ENCODE data around the gene GRAP2. TPM values are rescaled to one million over a fixed set of nuclear protein-coding genes. Genes with fewer than 3 reads are reported as not detected.

The GRAP2 gene
- total RNA-seq, 1 experiment from 2014 or later: 0.54 TPM

- Histone ChIP-seq H3K4me1 (ENCODE audit: control insufficient read depth, insufficient read depth, low read length) (no peaks in the 10 kb centered on the region), H3K27ac (ENCODE audit: low read length) (no peak overlapping the region), H3K4me3 (ENCODE audit: low read depth in 2 of 2, low read length in 2 of 2) (no peak overlapping the region), H3K27me3 (ENCODE audit: control insufficient read depth, insufficient read depth, low read length) (no peaks in the 10 kb centered on the region), H3K36me3 (ENCODE audit: control insufficient read depth, insufficient read depth, low read length) (no peaks in the 10 kb centered on the region), H3K9me3 (ENCODE audit: control insufficient read depth, insufficient read depth, low read depth, low read length) (no peaks in the 10 kb centered on the region)
- ChIA-PET CTCF (no interaction called here), POLR2A (no interaction called here)
- ATAC-seq: no peak
- in situ Hi-C loops (cut with HindIII; ENCODE audit: low pct_unique_long_range_greater_than_20kb, low sequenced_read_pairs): no loop called here
- no peak for DNase-seq (ENCODE audit: low read depth, low spot score)
- BruUV-seq (replicated peaks): no TSS peak
- TF ChIP-seq, protein P1, sequence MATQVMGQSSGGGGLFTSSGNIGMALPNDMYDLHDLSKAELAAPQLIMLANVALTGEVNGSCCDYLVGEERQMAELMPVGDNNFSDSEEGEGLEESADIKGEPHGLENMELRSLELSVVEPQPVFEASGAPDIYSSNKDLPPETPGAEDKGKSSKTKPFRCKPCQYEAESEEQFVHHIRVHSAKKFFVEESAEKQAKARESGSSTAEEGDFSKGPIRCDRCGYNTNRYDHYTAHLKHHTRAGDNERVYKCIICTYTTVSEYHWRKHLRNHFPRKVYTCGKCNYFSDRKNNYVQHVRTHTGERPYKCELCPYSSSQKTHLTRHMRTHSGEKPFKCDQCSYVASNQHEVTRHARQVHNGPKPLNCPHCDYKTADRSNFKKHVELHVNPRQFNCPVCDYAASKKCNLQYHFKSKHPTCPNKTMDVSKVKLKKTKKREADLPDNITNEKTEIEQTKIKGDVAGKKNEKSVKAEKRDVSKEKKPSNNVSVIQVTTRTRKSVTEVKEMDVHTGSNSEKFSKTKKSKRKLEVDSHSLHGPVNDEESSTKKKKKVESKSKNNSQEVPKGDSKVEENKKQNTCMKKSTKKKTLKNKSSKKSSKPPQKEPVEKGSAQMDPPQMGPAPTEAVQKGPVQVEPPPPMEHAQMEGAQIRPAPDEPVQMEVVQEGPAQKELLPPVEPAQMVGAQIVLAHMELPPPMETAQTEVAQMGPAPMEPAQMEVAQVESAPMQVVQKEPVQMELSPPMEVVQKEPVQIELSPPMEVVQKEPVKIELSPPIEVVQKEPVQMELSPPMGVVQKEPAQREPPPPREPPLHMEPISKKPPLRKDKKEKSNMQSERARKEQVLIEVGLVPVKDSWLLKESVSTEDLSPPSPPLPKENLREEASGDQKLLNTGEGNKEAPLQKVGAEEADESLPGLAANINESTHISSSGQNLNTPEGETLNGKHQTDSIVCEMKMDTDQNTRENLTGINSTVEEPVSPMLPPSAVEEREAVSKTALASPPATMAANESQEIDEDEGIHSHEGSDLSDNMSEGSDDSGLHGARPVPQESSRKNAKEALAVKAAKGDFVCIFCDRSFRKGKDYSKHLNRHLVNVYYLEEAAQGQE (IDR thresholded peaks at IDR 0.05; ENCODE audit: insufficient read depth in 1 of 2, low read depth in 2 of 2, low read length in 1 of 2): no peak
- TF ChIP-seq TCF7L2 (IDR thresholded peaks at IDR 0.05; ENCODE audit: low read depth, low read length) (no peak), CTCF (IDR thresholded peaks at IDR 0.05) (no peak), SIN3A (IDR thresholded peaks at IDR 0.05; ENCODE audit: borderline replicate concordance, insufficient read depth, low read depth, low read length) (no peak), POLR2AphosphoS5 (IDR thresholded peaks at IDR 0.05; ENCODE audit: low read depth, low read length) (no peak)
- intact Hi-C loops (cut with micrococcal nuclease; ENCODE audit: unreplicated experiment): no loop called here
Observed at GRCh38 chr22:40019100-40019499, 118.2 kb downstream of the GRAP2 start.

DNA sequence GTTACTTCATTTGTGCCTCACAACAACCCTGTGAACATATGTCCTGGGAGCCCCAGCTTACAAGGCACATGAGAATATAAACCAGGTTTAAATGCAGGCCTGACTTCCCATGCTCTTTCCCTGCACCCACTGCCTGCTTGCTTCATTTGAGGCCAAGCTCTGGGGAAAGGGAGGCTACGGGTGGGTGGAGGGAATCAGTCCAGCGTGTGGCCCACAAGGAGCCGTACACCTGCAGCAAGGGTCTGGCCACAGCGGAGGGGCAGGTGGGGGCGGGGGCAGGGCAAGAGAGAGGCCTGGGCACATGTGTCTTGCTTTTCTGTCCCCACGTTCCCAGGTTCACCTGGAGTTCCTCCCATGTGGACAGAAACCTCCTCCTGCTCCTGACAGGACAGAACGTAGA is 120.1 kb downstream of the GRAP2 start:
- no peaks in the 10 kb centered on the region for H3K4me1 ChIP-seq (ENCODE audit: control insufficient read depth, insufficient read depth, low read length)
- no peaks in the 10 kb centered on the region for H3K27me3 ChIP-seq (ENCODE audit: control insufficient read depth, insufficient read depth, low read length)
- no peaks in the 10 kb centered on the region for H3K9me3 ChIP-seq (ENCODE audit: control insufficient read depth, insufficient read depth, low read depth, low read length)
- BruUV-seq (replicated peaks): no TSS peak
- no peaks in the 10 kb centered on the region for H3K36me3 ChIP-seq (ENCODE audit: control insufficient read depth, insufficient read depth, low read length)
- DNase-seq (ENCODE audit: low read depth, low spot score) (no peak), ATAC-seq (no peak)
- in situ Hi-C loops (cut with HindIII; ENCODE audit: low pct_unique_long_range_greater_than_20kb, low sequenced_read_pairs): no loop called here
- H3K27ac ChIP-seq (ENCODE audit: low read length): no peak overlapping the region
- ChIA-PET CTCF (no interaction called here), POLR2A (interaction anchor here (0.6 kb wide), 1 partner anchor 278 kb away, joined by 3 read pairs; no protein-coding TSS in a partner anchor)
- intact Hi-C loops (cut with micrococcal nuclease; ENCODE audit: unreplicated experiment): loop anchor here (5.0 kb wide), 1 partner anchor 479 kb away; no protein-coding TSS in a partner anchor
- no peak overlapping the region for H3K4me3 ChIP-seq (ENCODE audit: low read depth in 2 of 2, low read length in 2 of 2)
- TF ChIP-seq, protein P1 (IDR thresholded peaks at IDR 0.05; ENCODE audit: insufficient read depth in 1 of 2, low read depth in 2 of 2, low read length in 1 of 2): no peak
- TF ChIP-seq TCF7L2 (IDR thresholded peaks at IDR 0.05; ENCODE audit: low read depth, low read length) (no peak), SIN3A (IDR thresholded peaks at IDR 0.05; ENCODE audit: borderline replicate concordance, insufficient read depth, low read depth, low read length) (no peak), POLR2AphosphoS5 (IDR thresholded peaks at IDR 0.05; ENCODE audit: low read depth, low read length) (no peak), CTCF (IDR thresholded peaks at IDR 0.05) (no peak)

Measured in Panc1 (cell line).